CD4-positive, alpha-beta T cell (primary cell): ENCODE results near the gene TIAM1. TPM values are rescaled to one million over a fixed set of nuclear protein-coding genes. Genes with fewer than 3 reads are reported as not detected.

Experiments used
- ATAC-seq: fragments of 200-7000 bp; cut with Tn5 transposase; one replicate; pipeline ENCODE4 v1.10.0; 2022; ENCODE audit warnings: mild to moderate bottlenecking; ENCODE audit not compliant: poor library complexity
- CTCF ChIA-PET: fragments of 350-600 bp; sonication (Branson Sonifier 250); formaldehyde crosslinking; loops from one replicate; lab custom pipeline; 2021; ENCODE audit warnings: antibody characterized with exemption, inconsistent platforms; lab: Charles Lee
- POLR2A ChIA-PET: fragments of 350-600 bp; sonication (Branson Sonifier 250); formaldehyde crosslinking; loops from one replicate; lab custom pipeline; 2021; ENCODE audit warnings: antibody characterized with exemption, inconsistent platforms; lab: Charles Lee
- DNase-seq, 14 experiments: peaks; one replicate each; pipeline ENCODE4 v3.0.0-alpha.2; 2013 to 2020; ENCODE audit warnings: mixed read lengths in 2 of 14
- H3K27ac ChIP-seq, 2 donors: one replicate each; pipeline versions ENCODE4 v1.5.1 to v1.7.0; 2013; ENCODE audit warnings: low read length in 2 of 2, low read depth in 1 of 2, mild to moderate bottlenecking in 1 of 2
- H3K27me3 ChIP-seq, 2 experiments: 1 replicate in 1 of 2; 2 replicates in 1 of 2; pipeline versions ENCODE4 v1.6.1 to v1.7.0; 2013; ENCODE audit warnings: low read length in 2 of 2, control low read depth in 1 of 2, mild to moderate bottlenecking in 1 of 2, moderate library complexity in 1 of 2; ENCODE audit not compliant: insufficient read depth in 2 of 2, control insufficient read depth in 1 of 2
- H3K36me3 ChIP-seq: one replicate; pipeline ENCODE4 v1.6.1; 2013; ENCODE audit warnings: low read length, control low read depth; ENCODE audit not compliant: insufficient read depth
- H3K4me1 ChIP-seq: one replicate; pipeline ENCODE4 v1.6.1; 2013; ENCODE audit warnings: low read length, control low read depth; ENCODE audit not compliant: insufficient read depth
- H3K4me3 ChIP-seq: one replicate; pipeline ENCODE4 v1.5.1; 2013; ENCODE audit warnings: mild to moderate bottlenecking, low read length, moderate library complexity
- H3K9me3 ChIP-seq, 2 experiments: 1 replicate in 1 of 2; 2 replicates in 1 of 2; pipeline versions ENCODE4 v1.6.1 to v1.7.0; 2013; ENCODE audit warnings: low read length in 2 of 2, mild to moderate bottlenecking in 2 of 2, control low read depth in 1 of 2, moderate library complexity in 1 of 2; ENCODE audit not compliant: control insufficient read depth in 1 of 2, insufficient read depth in 1 of 2
- H3K27ac Mint-ChIP-seq: one replicate; pipeline ENCODE4 v1.8.0; 2020; ENCODE audit warnings: mixed read lengths
- H3K27me3 Mint-ChIP-seq: one replicate; pipeline ENCODE4 v1.8.0; 2021; ENCODE audit warnings: mixed read lengths
- H3K36me3 Mint-ChIP-seq: one replicate; pipeline ENCODE4 v1.8.0; 2021; ENCODE audit warnings: low read depth, mixed read lengths
- H3K4me1 Mint-ChIP-seq: one replicate; pipeline ENCODE4 v1.8.0; 2021; ENCODE audit warnings: low read depth, mixed read lengths
- H3K4me3 Mint-ChIP-seq: one replicate; pipeline ENCODE4 v1.8.0; 2020; ENCODE audit warnings: mild to moderate bottlenecking, mixed read lengths
- H3K9me3 Mint-ChIP-seq: one replicate; pipeline ENCODE4 v1.8.0; 2020; ENCODE audit warnings: mixed read lengths
- CTCF ChIP-seq: fragments of 200-600 bp; IDR thresholded peaks from one replicate; pipeline ENCODE4 v1.8.0; 2022; ENCODE audit warnings: antibody characterized with exemption, mild to moderate bottlenecking
- intact Hi-C, 2 experiments: fragments of 100-400 bp; cut with DNase I in 1 of 2; cut with micrococcal nuclease in 1 of 2; formaldehyde crosslinking; loops; one replicate each; pipeline versions ENCODE4 v1.15.1 to v1.9.0; 2023 to 2025; cut with DNase I, micrococcal nuclease
- total RNA-seq, 174 experiments: library from RNA in 2 of 174; stranded (reverse) in 2 of 174; gene quantifications; one replicate each; pipeline ENCODE4 v1.2.3 and lab custom pipeline; 2021 to 2026

The TIAM1 gene
- total RNA-seq, 2 experiments from 2014 or later, result 39.6 to 39.8 TPM

GRCh38 chr21:31203431-31204054, 140.5 kb downstream of the TIAM1 start:
- Histone ChIP-seq H3K4me3 (no peak overlapping the region), H3K27ac (no peak overlapping the region), H3K4me1 (no peaks in the 10 kb centered on the region), H3K36me3 (no peaks in the 10 kb centered on the region), H3K9me3 (no peaks in the 10 kb centered on the region), H3K27me3 (no peaks in the 10 kb centered on the region)
- Mint-ChIP-seq H3K27ac (no peak overlapping the region), H3K36me3 (no peaks in the 10 kb centered on the region), H3K4me1 (peaks cover 8% of the 10 kb centered on the region), H3K27me3 (no peaks in the 10 kb centered on the region), H3K4me3 (no peak overlapping the region), H3K9me3 (no peaks in the 10 kb centered on the region)
- ChIA-PET POLR2A (no interaction called here), CTCF (no interaction called here)
- no peak for DNase-seq
- no peak for ATAC-seq
- intact Hi-C loops, result no loop called here
- no peak for TF ChIP-seq CTCF

GRCh38 chr21:31201548-31201947, 142.5 kb downstream of the TIAM1 start:
- Mint-ChIP-seq H3K4me3 (no peak overlapping the region), H3K4me1 (peaks cover 22% of the 10 kb centered on the region), H3K9me3 (no peaks in the 10 kb centered on the region), H3K27me3 (no peaks in the 10 kb centered on the region), H3K36me3 (no peaks in the 10 kb centered on the region), H3K27ac (no peak overlapping the region)
- H3K27ac ChIP-seq, result no peak overlapping the region
- no peaks in the 10 kb centered on the region for H3K36me3 ChIP-seq
- H3K4me1 ChIP-seq, result no peaks in the 10 kb centered on the region
- ATAC-seq (no peak), DNase-seq (peak in 2 of 14 experiments; percentile 46 to 55)
- CTCF ChIA-PET, result interaction anchor here (1.7 kb wide), 1 partner anchor 379 kb away, joined by 8 read pairs; no protein-coding TSS in a partner anchor
- H3K27me3 ChIP-seq, result no peaks in the 10 kb centered on the region
- H3K9me3 ChIP-seq, result no peaks in the 10 kb centered on the region
- no peak overlapping the region for H3K4me3 ChIP-seq
- POLR2A ChIA-PET, result no interaction called here
- intact Hi-C loops, result no loop called here
- no peak for TF ChIP-seq CTCF

DNA sequence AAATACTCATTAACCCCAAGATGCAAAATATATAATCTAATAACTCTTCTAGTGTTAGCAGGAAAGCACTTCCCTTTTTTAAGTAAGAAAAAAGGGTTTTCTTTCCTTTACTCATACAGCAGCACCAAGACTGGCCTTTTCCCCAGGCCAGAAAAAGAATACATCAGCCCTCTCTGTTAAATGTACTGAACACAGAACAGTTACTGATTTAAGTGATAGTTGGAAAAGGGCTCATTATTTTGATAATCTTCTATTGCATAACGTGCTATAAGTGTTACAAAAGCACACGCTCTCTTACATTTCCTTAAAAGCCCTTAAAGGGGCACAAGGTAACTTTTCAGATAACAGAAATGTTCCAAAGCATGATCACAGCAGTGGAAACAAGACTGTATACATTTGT, 142.9 kb downstream of the TIAM1 start:
- Mint-ChIP-seq H3K4me3 (no peak overlapping the region), H3K27ac (no peak overlapping the region), H3K36me3 (no peaks in the 10 kb centered on the region), H3K27me3 (no peaks in the 10 kb centered on the region), H3K4me1 (peaks cover 25% of the 10 kb centered on the region), H3K9me3 (no peaks in the 10 kb centered on the region)
- ChIA-PET CTCF (interaction anchor here (1.7 kb wide), 1 partner anchor 380 kb away, joined by 8 read pairs; no protein-coding TSS in a partner anchor), POLR2A (no interaction called here)
- TF ChIP-seq CTCF, result no peak
- intact Hi-C loops, result no loop called here
- no peak for DNase-seq
- H3K4me1 ChIP-seq, result peaks cover 4% of the 10 kb centered on the region
- no peak overlapping the region for H3K4me3 ChIP-seq
- no peak for ATAC-seq
- no peaks in the 10 kb centered on the region for H3K27me3 ChIP-seq
- no peak overlapping the region for H3K27ac ChIP-seq
- no peaks in the 10 kb centered on the region for H3K36me3 ChIP-seq
- no peaks in the 10 kb centered on the region for H3K9me3 ChIP-seq
